Glomerular visceral epithelial cell (primary cell): ENCODE results near the gene KIAA1217.
"Not testable (repeated sequence)": the region's sequence is repeated elsewhere in the genome, so short reads cannot be mapped to it uniquely, and the experiment has no call there.

ENCODE experiments used
- DNase-seq: peaks from one replicate; pipeline ENCODE4 v3.0.0-alpha.2; 2016; ENCODE audit errors: extremely low spot score

The KIAA1217 gene

GRCh38 chr10:24440817-24441797 is 232.2 kb downstream of the KIAA1217 start:
- DNase-seq = peak; percentile 74

- DNase-seq = no peak
Measured at GRCh38 chr10:24442234-24442633, 233.3 kb downstream of the KIAA1217 start.

- DNase-seq = not testable (repeated sequence)
Measured at GRCh38 chr10:24442641-24443174, 233.8 kb downstream of the KIAA1217 start.

GRCh38 chr10:24444337-24444736 is 235.4 kb downstream of the KIAA1217 start:
- peak; percentile 79 for DNase-seq

GRCh38 chr10:24445958-24446357 is 237.0 kb downstream of the KIAA1217 start:
- not testable (repeated sequence) for DNase-seq

- DNase-seq = peak; percentile 91
Measured at GRCh38 chr10:24446739-24447138, 237.8 kb downstream of the KIAA1217 start.

GRCh38 chr10:24448351-24448999 is 239.5 kb downstream of the KIAA1217 start:
- peak; percentile 26 for DNase-seq

GRCh38 chr10:24449321-24449740 is 240.4 kb downstream of the KIAA1217 start:
- DNase-seq = peak; percentile 15

- DNase-seq = no peak
Measured at GRCh38 chr10:24449769-24450310, 240.9 kb downstream of the KIAA1217 start.

- no peak for DNase-seq
Measured at GRCh38 chr10:24451325-24451820, 242.4 kb downstream of the KIAA1217 start.

- DNase-seq = no peak
Measured at GRCh38 chr10:24452030-24452429, 243.1 kb downstream of the KIAA1217 start.

- no peak for DNase-seq
Measured at GRCh38 chr10:24453404-24453830, 244.5 kb downstream of the KIAA1217 start.

- no peak for DNase-seq
Measured at GRCh38 chr10:24453973-24454372, 245.0 kb downstream of the KIAA1217 start.

GRCh38 chr10:24455447-24455846 is 246.5 kb downstream of the KIAA1217 start:
- DNase-seq = no peak

- DNase-seq = peak; percentile 86
Measured at GRCh38 chr10:24456322-24456721, 247.4 kb downstream of the KIAA1217 start.

GRCh38 chr10:24457661-24458318 is 248.9 kb downstream of the KIAA1217 start:
- no peak for DNase-seq

GRCh38 chr10:24459836-24460235 is 250.9 kb downstream of the KIAA1217 start:
- DNase-seq = no peak

- no peak for DNase-seq
Measured at GRCh38 chr10:24462291-24462813, 253.4 kb downstream of the KIAA1217 start.

- DNase-seq = peak; percentile 20
Measured at GRCh38 chr10:24462889-24463552, 254.1 kb downstream of the KIAA1217 start.

- peak; percentile 92 for DNase-seq
Measured at GRCh38 chr10:24463611-24464426, 254.9 kb downstream of the KIAA1217 start.
